GM19438 (cell line): ENCODE data around the gene STAT2.
"Not testable (repeated sequence)": the region's sequence is repeated elsewhere in the genome, so short reads cannot be mapped to it uniquely, and the experiment has no call there.

Experiments used
- ATAC-seq: cut with Tn5 transposase; IDR thresholded peaks from one replicate; pipeline ENCODE4 v1.9.1; 2021; ENCODE audit warnings: low read depth; ENCODE audit not compliant: unreplicated experiment

Gene STAT2

GRCh38 chr12:56362130-56363059 lies 2.5 kb upstream of the STAT2 start, which contains the start of gene APOF:
Gene APOF (minus strand): TSS chr12:56362857. CDS start chr12:56362745, 112 bp downstream.
- no peak for ATAC-seq

GRCh38 chr12:56361487-56362129 lies 1.7 kb upstream of the STAT2 start:
- ATAC-seq: no peak

GRCh38 chr12:56358836-56359532 lies 923 bp downstream of the STAT2 start:
- ATAC-seq: no peak

- ATAC-seq: no peak
These were observed 8.6 kb downstream of the STAT2 start for GRCh38 chr12:56351325-56351724.

- ATAC-seq: no peak
These were observed 9.2 kb downstream of the STAT2 start for GRCh38 chr12:56350662-56351061.

- ATAC-seq: no peak
These were observed 11.1 kb downstream of the STAT2 start for GRCh38 chr12:56348776-56349175.

GRCh38 chr12:56347255-56347654 lies 12.7 kb downstream of the STAT2 start:
- ATAC-seq: not testable (repeated sequence)

GRCh38 chr12:56346675-56347074 lies 13.2 kb downstream of the STAT2 start:
- ATAC-seq: no peak

- not testable (repeated sequence) for ATAC-seq
These were observed 17.6 kb downstream of the STAT2 start for GRCh38 chr12:56342290-56342689.

GRCh38 chr12:56341616-56342015 lies 18.3 kb downstream of the STAT2 start:
- no peak for ATAC-seq

GRCh38 chr12:56339158-56339422 lies 20.8 kb downstream of the STAT2 start:
- ATAC-seq: no peak

- no peak for ATAC-seq
These were observed 21.4 kb downstream of the STAT2 start, which contains the start of gene IL23A for GRCh38 chr12:56338308-56339157. Gene IL23A (plus strand): TSS chr12:56338884. CDS start chr12:56339045, 161 bp downstream.

GRCh38 chr12:56337753-56338251 lies 22.1 kb downstream of the STAT2 start:
- no peak for ATAC-seq

GRCh38 chr12:56336361-56337167 lies 23.3 kb downstream of the STAT2 start:
- no peak for ATAC-seq

- ATAC-seq: not testable (repeated sequence)
These were observed 24.4 kb downstream of the STAT2 start for GRCh38 chr12:56335527-56335926.

GRCh38 chr12:56334490-56334793 lies 25.5 kb downstream of the STAT2 start:
- ATAC-seq: no peak

GRCh38 chr12:56333679-56334489 lies 26.0 kb downstream of the STAT2 start, which contains the start of gene PAN2:
Gene PAN2 (minus strand): TSS chr12:56334000. CDS start chr12:56333094, 906 bp downstream.
- ATAC-seq: peak; percentile 84

- ATAC-seq: no peak
These were observed 26.7 kb downstream of the STAT2 start for GRCh38 chr12:56333197-56333678.
